Measurements from ENCODE around the gene MARCHF2. TPM values are rescaled to one million over a fixed set of nuclear protein-coding genes. Genes with fewer than 3 reads are reported as not detected.
A peak's percentile ranks its signal among the peaks of the same experiment; 100 is the strongest.

The MARCHF2 gene
- total RNA-seq, 1 experiment from 2014 or later = 58.7 TPM

GRCh38 chr19:8366121-8366581 is 47.0 kb upstream of the MARCHF2 start:
- no peaks in the 10 kb centered on the region for H3K9me2 ChIP-seq (replicated peaks; ENCODE audit: low read length)
- H3K4me3 ChIP-seq (ENCODE audit: low read length) = no peak overlapping the region
- TF ChIP-seq EZH2 (IDR thresholded peaks at IDR 0.05; ENCODE audit: low read length, unreplicated experiment) = no peak
- no peak for TF ChIP-seq EZH2phosphoT487 (IDR thresholded peaks at IDR 0.05; ENCODE audit: borderline replicate concordance, low read length)
- no peak for TF ChIP-seq CTCF (conservative IDR thresholded peaks at IDR 0.05; ENCODE audit: low read depth, low read length)
- no peak overlapping the region for H3K4me2 ChIP-seq (ENCODE audit: low read length)
- BruUV-seq (replicated peaks) = no TSS peak
- H2AFZ ChIP-seq (ENCODE audit: low read length) = no peak overlapping the region
- H3K27ac ChIP-seq (ENCODE audit: low read length) = no peak overlapping the region
- intact Hi-C loops (cut with micrococcal nuclease) = no loop called here
- no peak overlapping the region for H3K9ac ChIP-seq (ENCODE audit: low read length)
- ATAC-seq (no peak), DNase-seq (no peak)
- H4K20me1 ChIP-seq (ENCODE audit: low read length) = no peaks in the 10 kb centered on the region
- ChIA-PET POLR2A (ENCODE audit: unreplicated experiment) (interaction anchor here (0.5 kb wide), 1 partner anchor 83 kb away, joined by 5 read pairs; no protein-coding TSS in a partner anchor), CTCF (interaction anchor here (0.7 kb wide), 1 partner anchor 18 kb away, joined by 3 read pairs; no protein-coding TSS in a partner anchor)
- no peaks in the 10 kb centered on the region for H3K9me3 ChIP-seq (ENCODE audit: low read length)
- no peaks in the 10 kb centered on the region for H3K36me3 ChIP-seq (ENCODE audit: low read depth, low read length)
- H3K27me3 ChIP-seq (ENCODE audit: low read length) = no peaks in the 10 kb centered on the region
- peaks cover 40% of the 10 kb centered on the region for H3K4me1 ChIP-seq (ENCODE audit: insufficient read depth, low read length)
- no peaks in the 10 kb centered on the region for H3K79me2 ChIP-seq (ENCODE audit: low read length)
- H3F3A ChIP-seq (ENCODE audit: low read length, unreplicated experiment) = no peaks in the 10 kb centered on the region

- no peak for TF ChIP-seq CTCF (conservative IDR thresholded peaks at IDR 0.05; ENCODE audit: low read depth, low read length)
- no peak for TF ChIP-seq EZH2phosphoT487 (IDR thresholded peaks at IDR 0.05; ENCODE audit: borderline replicate concordance, low read length)
- no peak for TF ChIP-seq EZH2 (IDR thresholded peaks at IDR 0.05; ENCODE audit: low read length, unreplicated experiment)
- intact Hi-C loops (cut with micrococcal nuclease) = no loop called here
- ATAC-seq (no peak), DNase-seq (no peak)
- H3K4me2 ChIP-seq (ENCODE audit: low read length) = peak overlapping the region; percentile 51; the same call in 1 of the 2 replicates
- no peaks in the 10 kb centered on the region for H3F3A ChIP-seq (ENCODE audit: low read length, unreplicated experiment)
- H3K9me2 ChIP-seq (replicated peaks; ENCODE audit: low read length) = no peaks in the 10 kb centered on the region
- no peaks in the 10 kb centered on the region for H4K20me1 ChIP-seq (ENCODE audit: low read length)
- H3K9ac ChIP-seq (ENCODE audit: low read length) = no peak overlapping the region
- ChIA-PET POLR2A (ENCODE audit: unreplicated experiment) (no interaction called here), CTCF (interaction anchor here (0.7 kb wide), 1 partner anchor 19 kb away, joined by 3 read pairs; no protein-coding TSS in a partner anchor)
- BruUV-seq (replicated peaks) = no TSS peak
- H3K79me2 ChIP-seq (ENCODE audit: low read length) = no peaks in the 10 kb centered on the region
- no peaks in the 10 kb centered on the region for H3K9me3 ChIP-seq (ENCODE audit: low read length)
- H3K27me3 ChIP-seq (ENCODE audit: low read length) = no peaks in the 10 kb centered on the region
- no peak overlapping the region for H3K4me3 ChIP-seq (ENCODE audit: low read length)
- peaks cover 36% of the 10 kb centered on the region for H3K4me1 ChIP-seq (ENCODE audit: insufficient read depth, low read length)
- no peak overlapping the region for H2AFZ ChIP-seq (ENCODE audit: low read length)
- no peak overlapping the region for H3K27ac ChIP-seq (ENCODE audit: low read length)
- no peaks in the 10 kb centered on the region for H3K36me3 ChIP-seq (ENCODE audit: low read depth, low read length)
These were observed 46.2 kb upstream of the MARCHF2 start for GRCh38 chr19:8366961-8367326.

GRCh38 chr19:8367327-8368001 is 45.6 kb upstream of the MARCHF2 start:
- no TSS peak for BruUV-seq (replicated peaks)
- H3K4me2 ChIP-seq (ENCODE audit: low read length) = peak overlapping the region; percentile 51
- H3K27me3 ChIP-seq (ENCODE audit: low read length) = no peaks in the 10 kb centered on the region
- H3F3A ChIP-seq (ENCODE audit: low read length, unreplicated experiment) = no peaks in the 10 kb centered on the region
- POLR2A ChIA-PET (ENCODE audit: unreplicated experiment) = interaction anchor here (0.6 kb wide), 1 partner anchor 356 kb away, joined by 8 read pairs; no protein-coding TSS in a partner anchor
- no peaks in the 10 kb centered on the region for H3K79me2 ChIP-seq (ENCODE audit: low read length)
- peak; percentile 6; the same call in 1 of the 2 replicates for ATAC-seq
- no peaks in the 10 kb centered on the region for H3K36me3 ChIP-seq (ENCODE audit: low read depth, low read length)
- no peaks in the 10 kb centered on the region for H3K9me3 ChIP-seq (ENCODE audit: low read length)
- no peak overlapping the region for H3K4me3 ChIP-seq (ENCODE audit: low read length)
- CTCF ChIA-PET = no interaction called here
- peak; percentile 97 for DNase-seq
- no peak overlapping the region for H3K27ac ChIP-seq (ENCODE audit: low read length)
- TF ChIP-seq EZH2 (IDR thresholded peaks at IDR 0.05; ENCODE audit: low read length, unreplicated experiment) = no peak
- TF ChIP-seq CTCF (conservative IDR thresholded peaks at IDR 0.05; ENCODE audit: low read depth, low read length) = no peak
- TF ChIP-seq EZH2phosphoT487 (IDR thresholded peaks at IDR 0.05; ENCODE audit: borderline replicate concordance, low read length) = no peak
- H3K4me1 ChIP-seq (ENCODE audit: insufficient read depth, low read length) = peaks cover 32% of the 10 kb centered on the region
- H3K9ac ChIP-seq (ENCODE audit: low read length) = no peak overlapping the region
- no peaks in the 10 kb centered on the region for H3K9me2 ChIP-seq (replicated peaks; ENCODE audit: low read length)
- H4K20me1 ChIP-seq (ENCODE audit: low read length) = no peaks in the 10 kb centered on the region
- H2AFZ ChIP-seq (ENCODE audit: low read length) = no peak overlapping the region
- intact Hi-C loops (cut with micrococcal nuclease) = no loop called here

Data from PC-3 (cell line).